GM19240 (cell line): ENCODE results near the gene PSMD11.
"Not testable (repeated sequence)": the region's sequence is repeated elsewhere in the genome, so short reads cannot be mapped to it uniquely, and the experiment has no call there.

Experiments used
- DNase-seq: peaks from one replicate; pipeline ENCODE4 v3.0.0; 2011; ENCODE audit warnings: low spot score; ENCODE audit not compliant: insufficient read length

Gene PSMD11

GRCh38 chr17:32510466-32510865 lies 66.2 kb downstream of the PSMD11 start:
- no peak for DNase-seq

GRCh38 chr17:32512328-32512727 lies 68.0 kb downstream of the PSMD11 start:
- no peak for DNase-seq

DNA sequence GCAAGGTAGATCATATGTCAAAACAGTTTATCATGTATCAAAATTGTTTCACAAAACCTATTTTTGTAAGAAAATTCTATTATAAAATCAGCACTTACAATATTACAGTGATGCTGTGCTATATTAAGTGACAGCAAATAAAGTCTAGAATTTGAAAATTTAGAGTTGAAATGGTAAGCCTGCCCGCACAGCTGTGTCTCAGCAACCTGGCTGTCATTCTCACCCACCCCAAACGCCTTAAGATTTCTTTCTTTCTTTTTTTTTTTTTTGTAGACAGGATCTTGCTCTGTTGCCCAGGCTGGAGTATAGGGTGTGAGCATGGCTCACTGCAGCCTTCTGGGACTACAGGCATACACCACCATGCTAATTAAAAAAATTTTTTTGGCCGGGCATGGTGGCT lies 69.3 kb downstream of the PSMD11 start:
- no peak for DNase-seq

DNA sequence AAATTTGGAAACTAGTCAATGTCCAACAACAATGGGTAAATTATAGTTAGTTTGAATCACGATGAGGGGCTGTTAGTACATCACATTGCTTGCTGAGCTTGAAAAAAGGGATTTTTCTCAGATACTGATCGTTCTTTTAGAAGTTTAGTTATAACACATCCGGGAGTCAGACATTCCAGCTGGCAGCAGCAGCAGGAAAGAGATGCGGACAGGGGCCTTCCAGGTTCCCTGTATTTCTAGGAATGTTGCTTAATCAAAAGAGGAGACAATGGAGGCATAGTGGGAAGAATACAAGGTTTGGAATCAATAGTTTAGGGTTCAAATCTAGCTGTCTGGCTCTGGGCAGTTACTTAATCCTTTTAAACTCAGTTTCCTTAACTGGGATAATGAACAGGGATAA lies 70.3 kb downstream of the PSMD11 start:
- no peak for DNase-seq

DNA sequence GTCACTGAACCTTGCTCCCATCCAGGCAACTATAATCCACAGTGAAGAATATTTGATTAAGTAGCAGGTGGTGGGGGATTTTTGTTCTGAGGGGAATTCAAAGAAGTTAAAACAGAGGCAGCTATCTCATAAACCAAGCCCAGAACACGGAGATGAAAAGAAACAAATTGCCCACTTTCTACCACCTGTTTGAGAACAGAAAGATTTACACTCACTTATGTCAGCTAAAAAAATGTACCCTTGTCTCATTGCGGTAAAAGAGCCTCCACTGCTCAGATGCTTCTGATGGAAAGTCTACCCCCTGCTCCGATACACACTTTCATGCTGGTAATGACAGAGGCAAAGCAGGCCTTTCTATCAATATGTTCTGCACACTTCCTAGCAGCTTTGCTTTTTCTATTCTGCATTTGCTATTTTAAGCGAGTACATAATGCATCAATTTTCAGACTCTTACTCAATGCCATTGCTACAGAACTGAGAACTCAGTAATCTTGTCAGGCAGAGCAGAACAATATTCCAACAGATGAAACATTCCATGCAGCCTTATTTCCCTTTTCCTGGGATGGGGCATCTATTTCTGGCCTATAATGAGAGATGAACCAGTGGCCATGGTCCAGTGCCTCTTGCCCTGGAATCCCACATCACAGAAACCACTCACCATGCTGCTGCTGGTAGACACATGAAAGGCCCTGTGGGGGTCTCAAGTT lies 71.5 kb downstream of the PSMD11 start:
- peak; percentile 20 for DNase-seq

- DNase-seq, result no peak
Measured at GRCh38 chr17:32516450-32516849, 72.1 kb downstream of the PSMD11 start.

GRCh38 chr17:32516940-32517701 lies 72.8 kb downstream of the PSMD11 start:
- DNase-seq, result no peak

GRCh38 chr17:32517982-32518381 lies 73.7 kb downstream of the PSMD11 start:
- no peak for DNase-seq

DNA sequence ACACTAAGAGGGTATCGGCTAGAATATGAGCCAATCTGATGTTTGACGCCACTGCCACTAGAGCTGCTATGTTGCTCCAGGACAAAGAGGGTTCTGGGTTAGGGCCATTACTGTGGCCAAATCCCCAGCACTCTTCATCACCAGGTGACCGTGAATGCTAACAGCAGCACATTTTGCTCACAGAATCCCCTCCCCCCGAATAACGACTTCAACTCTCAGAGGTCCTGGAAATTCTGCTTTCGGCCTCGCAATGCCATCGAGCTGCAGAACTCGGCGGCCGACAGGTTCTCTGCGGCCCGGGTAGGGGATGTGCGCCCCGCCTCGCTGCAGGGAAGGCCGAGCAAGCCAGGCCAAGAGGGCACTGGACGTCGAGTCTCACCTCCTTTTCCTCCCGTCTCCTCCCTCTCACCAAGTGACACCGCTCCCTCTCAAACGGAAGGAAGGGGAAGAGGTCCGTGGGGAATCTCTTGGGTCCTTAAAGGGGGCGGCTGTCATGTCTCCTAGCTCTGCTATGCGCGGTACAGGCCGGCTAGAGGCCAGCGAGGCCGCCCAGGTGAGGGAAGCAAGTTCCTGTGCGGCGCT lies 74.4 kb downstream of the PSMD11 start:
- DNase-seq, result no peak

GRCh38 chr17:32519228-32520103 lies 75.2 kb downstream of the PSMD11 start:
- no peak for DNase-seq

GRCh38 chr17:32520104-32520701 lies 75.9 kb downstream of the PSMD11 start:
- DNase-seq, result no peak

- no peak for DNase-seq
Measured at GRCh38 chr17:32520737-32521404, 76.6 kb downstream of the PSMD11 start.

DNA sequence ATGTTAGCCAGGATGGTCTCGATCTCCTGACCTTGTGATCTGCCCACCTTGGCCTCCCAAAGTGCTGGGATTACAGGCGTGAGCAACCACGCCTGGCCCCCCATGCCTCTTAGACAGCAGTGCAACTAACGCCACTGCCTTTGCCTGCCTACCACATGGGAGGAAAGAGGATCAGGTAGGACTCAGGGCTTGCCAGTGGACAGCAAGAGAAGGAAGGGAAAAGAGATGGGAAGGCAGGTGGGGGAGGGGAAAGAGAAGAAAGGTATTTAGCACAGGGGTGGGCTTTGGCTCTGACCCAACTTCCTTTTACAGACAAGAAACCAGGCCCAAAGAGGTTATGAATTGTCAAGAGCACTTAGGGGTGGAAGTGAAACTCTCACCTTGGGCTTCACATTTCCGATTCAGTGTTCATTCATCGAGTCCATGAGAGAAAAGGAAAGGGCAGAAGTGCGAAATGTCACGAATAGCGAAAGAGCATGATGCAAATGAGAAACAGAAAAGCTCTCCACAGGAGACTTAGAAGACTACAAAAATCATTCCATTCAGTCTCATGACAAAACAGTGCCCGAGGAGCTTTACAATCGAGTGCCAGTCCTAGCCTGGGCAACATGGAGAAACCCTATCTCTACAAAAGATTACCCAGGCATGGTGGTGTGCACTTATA lies 78.8 kb downstream of the PSMD11 start:
- DNase-seq, result peak; percentile 69

DNA sequence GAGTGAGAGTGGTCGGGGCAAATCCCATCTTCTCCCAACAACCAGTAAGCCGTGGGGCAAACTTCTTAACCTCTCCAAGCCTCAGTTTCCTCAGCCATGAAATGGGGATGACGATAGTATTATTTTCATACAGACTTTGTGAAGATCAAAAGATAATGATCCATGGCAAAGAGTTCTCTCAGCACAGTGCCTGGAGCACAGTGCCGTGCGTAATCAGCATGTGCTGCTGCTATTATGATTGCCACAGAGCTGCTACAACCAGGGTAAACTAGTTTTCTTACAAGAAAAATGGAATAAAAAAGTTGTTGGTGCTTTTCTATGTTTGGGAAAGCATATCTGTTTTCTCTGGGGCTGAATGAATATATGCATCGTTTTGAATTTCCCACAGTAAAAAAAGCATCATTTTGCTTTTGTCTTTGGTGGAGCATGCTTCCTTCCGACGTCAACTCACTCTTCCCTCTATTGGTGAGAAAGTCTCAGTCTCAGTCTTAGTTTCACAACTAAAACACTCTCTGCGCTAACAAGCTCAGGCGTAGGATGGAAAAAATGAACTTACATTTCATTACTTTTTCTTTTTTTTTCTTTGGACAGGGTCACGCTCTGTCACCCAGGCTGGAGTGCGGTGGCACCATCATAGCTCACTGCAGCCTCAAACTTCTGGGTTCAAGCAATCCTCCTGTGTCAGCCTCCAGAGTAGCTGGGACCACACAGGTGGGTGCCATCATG lies 79.7 kb downstream of the PSMD11 start:
- no peak for DNase-seq

DNA sequence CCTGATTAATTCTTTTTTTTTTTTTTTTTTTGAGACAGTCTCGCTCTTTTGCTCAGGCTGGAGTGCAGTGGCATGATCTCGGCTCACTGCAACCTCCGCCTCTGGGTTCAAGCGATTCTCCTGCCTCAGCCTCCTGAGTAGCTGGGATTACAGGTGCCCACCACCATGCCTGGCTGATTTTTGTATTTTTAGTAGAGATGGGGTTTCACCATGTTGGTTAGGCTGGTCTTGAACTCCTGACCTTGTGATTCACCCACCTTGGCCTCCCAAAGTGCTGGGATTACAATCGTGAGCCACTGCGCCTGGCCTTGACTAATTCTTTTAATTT lies 80.2 kb downstream of the PSMD11 start:
- DNase-seq, result not testable (repeated sequence)

- no peak for DNase-seq
Measured at GRCh38 chr17:32525122-32525521, 80.8 kb downstream of the PSMD11 start.

- DNase-seq, result no peak
Measured at GRCh38 chr17:32527146-32527545, 82.8 kb downstream of the PSMD11 start.

- DNase-seq, result no peak
Measured at GRCh38 chr17:32528825-32529224, 84.5 kb downstream of the PSMD11 start.

DNA sequence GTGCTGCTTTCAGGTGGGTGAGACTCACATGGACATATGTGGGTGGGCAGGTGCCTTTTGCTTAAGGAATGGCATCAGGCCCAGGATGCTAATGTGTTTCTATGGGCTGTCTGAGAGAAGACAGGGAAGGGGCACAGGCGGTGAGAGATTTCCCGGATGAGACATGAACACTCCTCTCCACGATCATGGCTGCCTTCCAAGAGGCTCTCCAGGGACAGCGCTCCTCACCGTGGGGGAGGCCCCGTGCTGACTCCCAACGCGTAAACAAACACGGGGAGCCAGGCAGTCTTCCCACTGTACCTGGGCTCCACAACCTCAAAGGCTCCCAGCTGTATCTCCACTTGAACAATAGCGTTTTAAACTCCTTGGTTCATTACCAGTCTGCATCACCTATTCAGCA lies 85.3 kb downstream of the PSMD11 start:
- DNase-seq, result no peak
